ENCODE results near the gene CFAP43.

CFAP43 gene

DNA sequence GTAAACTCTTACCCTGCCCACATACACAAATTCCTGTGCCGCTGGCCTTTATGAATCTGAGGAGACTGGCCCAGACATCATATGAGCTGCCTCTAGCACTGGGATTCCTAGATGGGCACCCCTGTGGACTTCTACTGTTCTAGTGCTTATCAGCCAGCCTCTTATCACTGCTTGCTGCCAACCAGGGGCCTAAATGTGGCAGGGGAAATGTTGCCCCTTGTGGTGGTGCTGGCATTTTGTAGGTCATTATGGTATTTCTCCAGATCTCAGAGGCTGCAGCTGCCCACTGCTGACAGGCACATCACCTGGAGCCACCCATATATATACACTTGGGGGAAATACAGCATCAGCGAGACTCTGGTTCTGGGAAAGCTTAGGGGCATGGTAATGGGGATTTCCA lies 104.8 kb downstream of the CFAP43 start:
- Histone ChIP-seq H3K79me1 (ENCODE audit: low read length) (no peaks in the 10 kb centered on the region), H2AK5ac (ENCODE audit: low read length) (no peak overlapping the region), H3K9ac (ENCODE audit: low read length) (no peak overlapping the region), H2BK120ac (ENCODE audit: low read depth, low read length) (no peak overlapping the region), H4K8ac (ENCODE audit: low read depth, low read length) (no peak overlapping the region), H4K5ac (ENCODE audit: low read length) (no peak overlapping the region), H3K27ac (ENCODE audit: low read depth, low read length) (no peak overlapping the region), H3K18ac (ENCODE audit: low read length) (no peak overlapping the region), H3K79me2 (ENCODE audit: control insufficient read depth, insufficient read depth, low read length) (no peaks in the 10 kb centered on the region), H3K4me3 (ENCODE audit: low read length) (no peak overlapping the region), H2BK5ac (ENCODE audit: low read length) (no peak overlapping the region), H3K4me1 (ENCODE audit: control insufficient read depth, low read depth, low read length) (peaks cover 2% of the 10 kb centered on the region), H3K4me2 (ENCODE audit: low read length) (no peak overlapping the region), H3K36me3 (ENCODE audit: control insufficient read depth, insufficient read depth, low read length) (no peaks in the 10 kb centered on the region), H3K23ac (ENCODE audit: low read length) (no peak overlapping the region), H2BK15ac (replicated peaks; ENCODE audit: low read depth) (no peak overlapping the region), H3K4ac (ENCODE audit: low read depth, low read length) (no peak overlapping the region), H3K56ac (ENCODE audit: low read length) (no peak overlapping the region), H3K27me3 (ENCODE audit: insufficient read depth, low read length, poor library complexity) (no peaks in the 10 kb centered on the region)
- WGBS (ENCODE audit: extremely low coverage, insufficient coverage, low lambda C conversion rate), result no CpG with 5 or more reads among the region's 2 CpGs
- DNase-seq, result peak; percentile 78

DNA sequence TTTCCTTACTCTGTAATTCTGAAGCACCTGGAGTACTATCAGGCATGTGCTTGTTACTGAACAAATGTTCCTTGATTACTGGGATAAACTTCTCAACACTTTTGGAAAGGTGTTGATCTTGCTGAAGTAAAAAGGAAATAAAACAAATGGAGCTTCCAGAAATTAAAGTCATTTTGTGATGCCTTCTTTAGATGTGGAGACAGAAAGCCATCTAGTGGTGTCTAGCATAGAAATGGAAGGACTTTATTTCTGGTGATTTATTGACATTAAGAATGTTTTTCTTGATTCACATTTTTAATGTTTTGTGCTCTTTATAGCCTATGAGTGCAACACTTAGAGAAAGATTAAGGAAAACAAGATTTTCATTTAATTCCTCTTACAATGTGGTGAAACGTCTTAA lies 108.8 kb downstream of the CFAP43 start:
- Histone ChIP-seq H2BK120ac (ENCODE audit: low read depth, low read length) (no peak overlapping the region), H3K56ac (ENCODE audit: low read length) (no peak overlapping the region), H3K4ac (ENCODE audit: low read depth, low read length) (no peak overlapping the region), H3K79me2 (ENCODE audit: control insufficient read depth, insufficient read depth, low read length) (no peaks in the 10 kb centered on the region), H2BK5ac (ENCODE audit: low read length) (no peak overlapping the region), H3K9ac (ENCODE audit: low read length) (peak overlapping the region; percentile 14), H3K27me3 (ENCODE audit: insufficient read depth, low read length, poor library complexity) (no peaks in the 10 kb centered on the region), H3K23ac (ENCODE audit: low read length) (no peak overlapping the region), H3K18ac (ENCODE audit: low read length) (no peak overlapping the region), H4K8ac (ENCODE audit: low read depth, low read length) (no peak overlapping the region), H3K79me1 (ENCODE audit: low read length) (no peaks in the 10 kb centered on the region), H3K36me3 (ENCODE audit: control insufficient read depth, insufficient read depth, low read length) (no peaks in the 10 kb centered on the region), H3K4me3 (ENCODE audit: low read length) (no peak overlapping the region), H2BK15ac (replicated peaks; ENCODE audit: low read depth) (no peak overlapping the region), H2AK5ac (ENCODE audit: low read length) (no peak overlapping the region), H3K27ac (ENCODE audit: low read depth, low read length) (no peak overlapping the region), H3K4me1 (ENCODE audit: control insufficient read depth, low read depth, low read length) (peaks cover 2% of the 10 kb centered on the region), H3K4me2 (ENCODE audit: low read length) (no peak overlapping the region), H4K5ac (ENCODE audit: low read length) (no peak overlapping the region)
- peak; percentile 6 for DNase-seq
- no CpG with 5 or more reads among the region's 1 CpG for WGBS (ENCODE audit: extremely low coverage, insufficient coverage, low lambda C conversion rate)

DNA sequence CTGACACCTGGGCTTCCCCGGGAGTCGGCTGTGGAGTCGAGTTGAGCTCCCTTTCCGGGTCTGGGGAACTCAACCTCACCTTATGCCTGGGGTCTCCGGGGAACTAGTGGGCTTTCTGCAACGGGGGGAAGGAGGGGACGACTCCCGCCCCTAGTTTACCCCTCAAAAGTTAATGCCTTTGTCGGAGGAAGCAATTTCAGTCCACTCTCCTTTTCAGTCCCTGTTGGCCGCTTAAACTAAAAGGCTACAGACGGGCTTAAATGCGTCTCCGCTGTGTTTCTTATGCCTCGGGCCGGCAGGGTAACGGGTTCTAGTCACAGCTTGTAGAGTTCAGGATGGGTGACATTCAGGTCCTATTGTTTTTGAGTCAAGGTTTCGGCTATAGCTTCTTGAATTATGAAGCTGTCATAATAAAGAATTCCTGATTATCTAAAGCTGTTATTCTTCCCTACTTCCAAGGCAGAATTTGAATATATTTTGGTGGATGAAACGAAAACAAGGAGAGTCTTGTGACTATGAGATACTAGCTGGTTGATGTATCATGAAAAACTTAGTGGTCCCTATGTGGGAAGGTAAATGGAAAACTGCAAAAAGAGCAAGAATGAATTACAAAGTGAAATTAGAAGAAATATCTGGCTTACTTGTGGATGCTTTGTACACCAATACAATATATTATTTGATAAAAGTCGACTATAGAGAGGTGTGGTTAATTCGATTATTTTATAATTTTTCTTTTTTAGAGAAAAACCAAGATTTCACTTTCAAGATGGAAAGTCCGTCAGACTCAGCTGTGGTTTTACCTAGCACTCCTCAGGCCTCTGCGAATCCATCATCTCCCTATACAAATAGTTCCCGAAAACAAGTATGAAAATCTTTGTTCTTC lies 109.7 kb downstream of the CFAP43 start:
- H3K36me3 ChIP-seq (ENCODE audit: control insufficient read depth, insufficient read depth, low read length), result no peaks in the 10 kb centered on the region
- H3K4me1 ChIP-seq (ENCODE audit: control insufficient read depth, low read depth, low read length), result peaks cover 2% of the 10 kb centered on the region
- no peak overlapping the region for H4K5ac ChIP-seq (ENCODE audit: low read length)
- no peaks in the 10 kb centered on the region for H3K79me1 ChIP-seq (ENCODE audit: low read length)
- peak overlapping the region; percentile 85 for H3K56ac ChIP-seq (ENCODE audit: low read length)
- WGBS (ENCODE audit: extremely low coverage, insufficient coverage, low lambda C conversion rate), result no CpG with 5 or more reads among the region's 23 CpGs
- H4K8ac ChIP-seq (ENCODE audit: low read depth, low read length), result no peak overlapping the region
- peak overlapping the region; percentile 63 for H3K4me2 ChIP-seq (ENCODE audit: low read length)
- peak overlapping the region; percentile 17 for H3K18ac ChIP-seq (ENCODE audit: low read length)
- H3K27ac ChIP-seq (ENCODE audit: low read depth, low read length), result peak overlapping the region; percentile 73
- no peaks in the 10 kb centered on the region for H3K79me2 ChIP-seq (ENCODE audit: control insufficient read depth, insufficient read depth, low read length)
- H3K4ac ChIP-seq (ENCODE audit: low read depth, low read length), result no peak overlapping the region
- peak overlapping the region; percentile 80 for H3K4me3 ChIP-seq (ENCODE audit: low read length)
- no peak overlapping the region for H3K23ac ChIP-seq (ENCODE audit: low read length)
- no peak overlapping the region for H2BK5ac ChIP-seq (ENCODE audit: low read length)
- no peak overlapping the region for H2BK15ac ChIP-seq (replicated peaks; ENCODE audit: low read depth)
- H2AK5ac ChIP-seq (ENCODE audit: low read length), result no peak overlapping the region
- peak overlapping the region; percentile 88 for H3K9ac ChIP-seq (ENCODE audit: low read length)
- no peak overlapping the region for H2BK120ac ChIP-seq (ENCODE audit: low read depth, low read length)
- DNase-seq, result no peak
- H3K27me3 ChIP-seq (ENCODE audit: insufficient read depth, low read length, poor library complexity), result no peaks in the 10 kb centered on the region

DNA sequence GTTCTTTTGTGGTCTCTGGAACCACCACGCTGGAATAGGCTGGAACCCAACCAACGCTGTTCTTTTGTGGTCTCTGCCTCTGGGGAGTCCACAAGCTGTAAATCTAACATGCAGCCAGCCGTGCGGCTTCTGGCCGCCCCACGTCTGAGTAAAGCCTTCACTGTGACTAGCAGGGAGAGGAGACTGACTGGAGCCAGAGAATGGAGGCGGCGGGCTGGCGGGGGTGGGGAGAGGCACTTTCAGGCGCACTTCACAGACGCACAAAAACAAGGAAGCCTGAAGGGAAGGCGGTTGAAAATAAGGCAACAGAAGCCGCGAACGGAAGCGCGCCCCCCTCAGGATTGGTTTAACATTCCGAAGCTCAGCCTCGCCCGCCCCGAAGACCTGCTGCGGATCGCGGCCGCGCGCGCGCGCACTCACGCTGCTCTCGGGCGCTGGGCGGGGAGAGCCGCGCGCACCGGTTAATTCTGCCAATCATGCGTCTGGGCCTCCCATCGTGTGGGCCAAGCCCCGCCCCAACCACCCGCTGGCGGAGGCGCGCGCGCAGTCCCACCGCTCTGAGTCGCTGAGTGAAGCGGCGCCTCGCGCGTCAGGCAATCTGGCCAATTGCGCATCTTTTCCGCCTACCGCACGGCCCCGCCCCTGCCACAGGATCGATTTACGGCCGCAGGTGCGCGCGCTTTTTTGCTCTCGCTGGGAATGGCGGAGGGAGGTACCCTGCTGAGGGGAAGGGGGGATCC lies 110.5 kb downstream of the CFAP43 start, which contains the start of gene SFR1:
Gene SFR1, plus strand, starts transcription at position 687 of the 740 bp plus-strand sequence. Its CDS starts 13 bp downstream, at position 700.
- no peaks in the 10 kb centered on the region for H3K36me3 ChIP-seq (ENCODE audit: control insufficient read depth, insufficient read depth, low read length)
- H3K4ac ChIP-seq (ENCODE audit: low read depth, low read length), result peak within 1 kb of the TSS; percentile 56
- no peak within 1 kb of the TSS for H2AK5ac ChIP-seq (ENCODE audit: low read length)
- H3K18ac ChIP-seq (ENCODE audit: low read length), result peak within 1 kb of the TSS; percentile 91
- H3K9ac ChIP-seq (ENCODE audit: low read length), result peak within 1 kb of the TSS; percentile 88
- H4K8ac ChIP-seq (ENCODE audit: low read depth, low read length), result peak within 1 kb of the TSS; percentile 91
- no peak within 1 kb of the TSS for H4K5ac ChIP-seq (ENCODE audit: low read length)
- DNase-seq, result peak; percentile 99
- H3K27ac ChIP-seq (ENCODE audit: low read depth, low read length), result peak within 1 kb of the TSS; percentile 98
- H3K56ac ChIP-seq (ENCODE audit: low read length), result peak within 1 kb of the TSS; percentile 95
- peak within 1 kb of the TSS; percentile 54 for H3K23ac ChIP-seq (ENCODE audit: low read length)
- H3K79me2 ChIP-seq (ENCODE audit: control insufficient read depth, insufficient read depth, low read length), result no peaks in the 10 kb centered on the region
- no peaks in the 10 kb centered on the region for H3K79me1 ChIP-seq (ENCODE audit: low read length)
- H2BK15ac ChIP-seq (replicated peaks; ENCODE audit: low read depth), result no peak within 1 kb of the TSS
- H3K27me3 ChIP-seq (ENCODE audit: insufficient read depth, low read length, poor library complexity), result no peaks in the 10 kb centered on the region
- peak within 1 kb of the TSS; percentile 90 for H3K4me2 ChIP-seq (ENCODE audit: low read length)
- WGBS (ENCODE audit: extremely low coverage, insufficient coverage, low lambda C conversion rate), result no CpG with 5 or more reads among the region's 67 CpGs
- H2BK5ac ChIP-seq (ENCODE audit: low read length), result peak within 1 kb of the TSS; percentile 88
- H2BK120ac ChIP-seq (ENCODE audit: low read depth, low read length), result no peak within 1 kb of the TSS
- H3K4me1 ChIP-seq (ENCODE audit: control insufficient read depth, low read depth, low read length), result no peaks in the 10 kb centered on the region
- H3K4me3 ChIP-seq (ENCODE audit: low read length), result peak within 1 kb of the TSS; percentile 80

DNA sequence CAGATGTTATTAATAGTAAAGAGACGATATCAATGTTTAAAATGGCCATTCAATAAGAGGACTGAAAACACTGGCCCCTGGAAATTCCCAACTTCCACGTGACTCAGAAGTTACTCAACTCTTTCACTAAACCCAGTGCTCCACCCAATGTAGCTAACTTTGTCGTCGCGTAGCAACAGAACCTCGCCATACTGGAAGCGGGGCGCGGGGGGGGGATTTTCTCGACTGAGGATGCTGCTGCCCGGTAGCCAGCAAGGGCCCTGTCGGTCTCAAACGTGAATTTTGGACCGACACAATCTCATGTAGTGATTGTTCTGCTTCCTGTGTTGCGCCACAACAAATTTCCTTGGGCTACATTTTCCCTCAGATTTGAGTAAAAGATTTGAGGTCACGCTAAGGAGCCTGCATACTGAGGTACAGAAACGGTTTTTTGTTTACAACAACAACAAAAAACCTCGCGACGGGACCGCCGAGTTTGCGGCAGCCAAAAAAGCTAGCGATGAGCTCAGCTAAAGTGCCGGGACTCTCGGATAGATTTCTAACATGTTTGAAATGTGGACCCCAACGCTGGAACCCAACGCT lies 111.2 kb downstream of the CFAP43 start:
- DNase-seq, result peak; percentile 98
- no peaks in the 10 kb centered on the region for H3K36me3 ChIP-seq (ENCODE audit: control insufficient read depth, insufficient read depth, low read length)
- H3K79me2 ChIP-seq (ENCODE audit: control insufficient read depth, insufficient read depth, low read length), result no peaks in the 10 kb centered on the region
- H3K4me3 ChIP-seq (ENCODE audit: low read length), result peak overlapping the region; percentile 76
- peak overlapping the region; percentile 91 for H4K8ac ChIP-seq (ENCODE audit: low read depth, low read length)
- H2BK5ac ChIP-seq (ENCODE audit: low read length), result peak overlapping the region; percentile 88
- H3K18ac ChIP-seq (ENCODE audit: low read length), result peak overlapping the region; percentile 91
- peak overlapping the region; percentile 86 for H3K9ac ChIP-seq (ENCODE audit: low read length)
- H3K27me3 ChIP-seq (ENCODE audit: insufficient read depth, low read length, poor library complexity), result no peaks in the 10 kb centered on the region
- peak overlapping the region; percentile 95 for H3K56ac ChIP-seq (ENCODE audit: low read length)
- peak overlapping the region; percentile 56 for H3K4ac ChIP-seq (ENCODE audit: low read depth, low read length)
- H3K79me1 ChIP-seq (ENCODE audit: low read length), result no peaks in the 10 kb centered on the region
- no peaks in the 10 kb centered on the region for H3K4me1 ChIP-seq (ENCODE audit: control insufficient read depth, low read depth, low read length)
- H2BK120ac ChIP-seq (ENCODE audit: low read depth, low read length), result peak overlapping the region; percentile 45
- H3K27ac ChIP-seq (ENCODE audit: low read depth, low read length), result peak overlapping the region; percentile 98
- WGBS (ENCODE audit: extremely low coverage, insufficient coverage, low lambda C conversion rate), result no CpG with 5 or more reads among the region's 28 CpGs
- H3K23ac ChIP-seq (ENCODE audit: low read length), result peak overlapping the region; percentile 54
- no peak overlapping the region for H4K5ac ChIP-seq (ENCODE audit: low read length)
- H3K4me2 ChIP-seq (ENCODE audit: low read length), result peak overlapping the region; percentile 90
- no peak overlapping the region for H2AK5ac ChIP-seq (ENCODE audit: low read length)
- peak overlapping the region; percentile 74 for H2BK15ac ChIP-seq (replicated peaks; ENCODE audit: low read depth)

Data from mesendoderm (in vitro differentiated cells).